DMS53 treated with DMSO at 0.1 percent for 48 hours (cell line): ENCODE measurements around the gene GNAI2.
"Not testable (repeated sequence)": the region's sequence is repeated elsewhere in the genome, so short reads cannot be mapped to it uniquely, and the experiment has no call there.

ENCODE experiments used
- DNase-seq: peaks from one replicate; lab custom pipeline; 2025; ENCODE audit not compliant: unreplicated experiment; lab: John Stamatoyannopoulos, UW

GNAI2 gene

DNA sequence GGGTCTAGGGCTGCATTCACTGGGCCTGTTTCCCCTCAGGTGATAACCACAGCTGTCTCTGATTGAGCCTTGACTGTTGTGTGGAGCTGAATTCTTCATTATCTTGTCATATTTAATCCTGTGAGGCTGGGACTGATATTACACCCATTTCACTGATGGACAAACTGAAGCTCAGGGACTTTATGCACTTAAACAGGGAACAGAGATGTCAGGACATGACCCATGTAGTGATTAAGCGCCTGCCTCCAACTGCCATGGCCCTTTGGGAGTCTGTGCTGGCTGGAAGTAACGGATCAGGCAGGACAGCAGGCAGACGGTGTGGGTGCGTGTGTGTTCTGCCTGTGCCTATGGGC, 7.5 kb downstream of the GNAI2 start:
- no peak for DNase-seq

- DNase-seq = not testable (repeated sequence)
Measured at GRCh38 chr3:50244813-50245212, 8.8 kb downstream of the GNAI2 start.

DNA sequence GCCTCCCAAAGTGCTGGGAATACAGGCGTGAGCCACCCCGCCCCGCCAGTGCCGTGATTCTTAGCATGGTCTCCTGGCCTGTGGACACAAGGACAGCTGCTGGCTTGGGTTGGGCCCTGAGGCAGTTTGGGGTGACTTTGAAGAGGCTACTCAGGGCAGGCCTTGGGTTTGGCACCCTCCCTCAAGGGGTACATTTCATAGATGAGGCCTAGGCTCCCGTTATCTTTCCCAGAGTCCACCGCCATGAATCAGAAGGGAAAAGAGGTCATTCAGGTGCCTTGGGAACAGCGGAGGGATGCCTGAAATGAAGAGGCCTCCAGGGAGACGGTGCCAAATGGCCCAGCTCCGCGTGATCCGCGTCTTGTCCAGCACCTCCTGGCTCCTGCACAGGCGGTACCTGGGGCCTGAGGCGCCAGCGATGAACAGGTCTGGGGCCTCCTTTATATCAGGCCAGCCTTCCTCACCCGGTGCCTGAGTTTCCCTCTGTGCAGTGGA, 9.3 kb downstream of the GNAI2 start:
- DNase-seq = no peak

GRCh38 chr3:50245831-50246516, 10.0 kb downstream of the GNAI2 start:
- DNase-seq = peak; percentile 15

GRCh38 chr3:50246517-50246954, 10.5 kb downstream of the GNAI2 start:
- DNase-seq = no peak

DNA sequence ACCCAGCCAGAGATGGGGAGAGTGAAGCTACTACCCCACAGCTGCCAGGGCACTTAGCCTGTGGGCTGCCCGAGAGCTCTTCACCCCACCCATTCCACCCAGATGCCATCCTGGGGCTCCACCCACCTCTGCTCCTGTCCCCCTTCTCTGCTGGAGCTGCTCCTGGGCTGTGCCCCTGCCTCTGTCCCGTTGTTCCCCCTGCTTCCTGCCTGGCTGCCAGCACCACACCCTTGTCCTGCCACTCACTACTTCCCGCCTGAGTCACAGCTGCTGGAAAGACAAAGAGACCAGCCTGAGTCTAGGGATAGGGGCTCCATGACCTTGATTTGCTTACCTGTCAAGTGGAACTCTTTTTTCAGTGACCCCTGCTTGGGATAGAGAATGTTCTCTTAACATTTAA, 12.4 kb downstream of the GNAI2 start:
- no peak for DNase-seq

DNA sequence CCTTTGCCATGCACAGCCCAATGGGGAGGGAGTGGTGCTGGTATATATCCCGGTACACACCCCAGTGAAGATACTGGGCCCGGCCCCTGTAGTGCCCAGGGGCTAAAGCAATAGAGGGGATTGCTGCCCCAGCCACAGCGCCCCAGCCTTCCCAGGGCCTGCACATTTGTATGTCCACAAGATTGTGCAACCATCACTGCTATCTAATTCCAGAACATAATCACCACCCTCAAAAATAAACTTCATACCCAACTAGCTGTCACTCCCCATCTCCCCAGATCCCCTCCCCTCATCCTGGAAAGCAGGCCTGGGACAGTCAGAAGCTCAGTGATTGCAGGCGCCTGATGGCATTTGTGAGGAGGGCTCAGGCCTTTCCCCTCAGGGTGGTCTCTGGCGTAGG, 13.5 kb downstream of the GNAI2 start:
- DNase-seq = no peak

- no peak for DNase-seq
Measured at GRCh38 chr3:50250514-50250913, 14.5 kb downstream of the GNAI2 start.

- DNase-seq = no peak
Measured at GRCh38 chr3:50251220-50251619, 15.2 kb downstream of the GNAI2 start.

GRCh38 chr3:50254577-50255250, 18.7 kb downstream of the GNAI2 start:
- DNase-seq = no peak

GRCh38 chr3:50255251-50255615, 19.2 kb downstream of the GNAI2 start:
- no peak for DNase-seq

GRCh38 chr3:50256978-50257890, 21.2 kb downstream of the GNAI2 start:
- DNase-seq = peak; percentile 10

DNA sequence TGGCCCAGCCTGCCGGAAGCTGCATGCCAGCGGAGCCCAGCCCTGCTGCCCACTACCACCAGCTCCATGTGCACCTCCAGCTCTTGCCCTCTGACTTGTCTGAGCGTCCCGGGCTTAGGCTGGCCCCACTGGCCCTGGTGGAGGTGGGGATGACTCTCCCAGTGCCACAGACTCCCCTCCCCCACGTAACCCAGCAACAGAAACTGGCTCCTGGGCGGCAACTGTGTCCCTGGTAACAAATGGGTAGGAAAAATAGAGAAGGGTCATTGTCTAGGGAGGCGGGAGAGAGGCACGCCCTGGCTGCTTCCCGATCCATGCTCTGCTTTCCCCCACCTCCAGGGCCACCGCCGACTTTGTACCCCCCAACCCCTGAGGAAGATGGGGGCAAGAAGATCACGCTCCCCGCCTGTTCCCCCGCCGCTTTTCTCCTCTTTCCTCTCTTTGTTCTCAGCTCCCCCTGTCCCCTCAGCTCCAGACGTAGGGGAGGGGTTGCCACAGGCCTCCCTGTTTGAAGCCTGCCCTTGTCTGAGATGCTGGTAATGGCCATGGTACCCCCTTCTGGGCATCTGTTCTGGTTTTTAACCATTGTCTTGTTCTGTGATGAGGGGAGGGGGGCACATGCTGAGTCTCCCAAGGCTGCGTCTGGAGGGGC, 22.2 kb downstream of the GNAI2 start:
- DNase-seq = no peak

DNA sequence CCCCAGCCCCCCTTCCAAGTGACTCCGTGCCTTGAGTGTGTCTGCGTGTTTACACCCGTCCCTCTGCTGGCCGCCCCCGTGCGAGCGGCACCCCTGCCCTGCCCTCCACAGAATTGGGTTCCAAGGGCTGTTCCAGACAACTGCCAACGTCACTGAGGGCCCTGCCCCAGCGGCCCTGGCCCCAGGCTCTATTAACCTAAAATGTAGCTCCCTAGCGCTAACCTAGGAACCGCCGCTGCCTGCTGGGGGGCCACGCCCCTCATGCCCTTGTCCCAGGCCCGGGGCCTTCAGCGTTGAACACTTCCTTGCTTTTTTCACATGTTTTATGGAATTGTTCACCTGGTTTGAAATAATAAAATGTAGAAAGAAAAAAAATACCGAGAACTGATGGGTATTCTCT, 23.0 kb downstream of the GNAI2 start:
- no peak for DNase-seq

- DNase-seq = no peak
Measured at GRCh38 chr3:50259432-50260026, 23.5 kb downstream of the GNAI2 start.

GRCh38 chr3:50260027-50260941, 24.3 kb downstream of the GNAI2 start:
- DNase-seq = no peak

- no peak for DNase-seq
Measured at GRCh38 chr3:50260942-50261441, 25.0 kb downstream of the GNAI2 start.

DNA sequence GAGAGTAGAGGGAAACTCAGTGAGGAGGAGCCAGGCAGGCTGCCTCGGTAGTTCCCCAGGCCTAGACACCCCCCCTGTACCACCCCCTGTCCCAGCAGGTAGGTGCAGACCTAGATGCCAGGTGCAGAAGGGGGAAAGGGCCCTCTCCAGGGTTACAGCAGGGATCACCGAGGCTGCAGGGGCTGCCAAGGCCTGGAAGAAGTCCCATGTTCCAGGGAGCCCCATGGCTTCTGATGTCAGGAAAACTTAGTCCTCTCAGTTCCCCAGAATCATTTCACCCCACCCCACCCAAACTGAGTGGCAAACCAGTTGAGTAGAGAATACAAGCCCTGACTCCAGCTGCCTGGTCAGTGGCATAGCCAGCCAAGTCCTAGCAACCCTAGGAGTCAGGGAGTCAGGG, 25.5 kb downstream of the GNAI2 start:
- no peak for DNase-seq

GRCh38 chr3:50262200-50262599, 26.2 kb downstream of the GNAI2 start:
- not testable (repeated sequence) for DNase-seq

GRCh38 chr3:50262778-50263177, 26.8 kb downstream of the GNAI2 start:
- no peak for DNase-seq
